H1 (cell line): ENCODE measurements around the gene PSMF1. TPM values are rescaled to one million over a fixed set of nuclear protein-coding genes. Genes with fewer than 3 reads are reported as not detected.

ENCODE experiments used
- CEBPB ChIP-seq: IDR thresholded peaks from 2 replicates; pipeline ENCODE4 v1.6.1; 2012; ENCODE audit warnings: low read depth, low read length
- CHD7 ChIP-seq: fragments of 300-600 bp; sonication (generic); IDR thresholded peaks from 2 replicates; pipeline ENCODE4 v1.7.1; 2012; ENCODE audit warnings: low read length, moderate library complexity, mild to moderate bottlenecking, inconsistent platforms; ENCODE audit not compliant: insufficient replicate concordance
- polyA plus RNA-seq, 7 experiments: library from polyadenylated mRNA; depleted of rRNA in 3 of 7; stranded (reverse) in 5 of 7; unstranded in 2 of 7; fragments of >200 nt in 5 of 7; fragments of 200-250 nt in 2 of 7; gene quantifications; 1 replicate in 5 of 7; 2 replicates in 1 of 7; 4 replicates in 1 of 7; pipeline versions ENCODE4 v1.2.1 to v1.2.3, GENCODE V29; 2011 to 2013; ENCODE audit warnings: missing spikeins in 2 of 7, mixed read lengths in 2 of 7
- total RNA-seq: library from RNA; stranded (reverse); fragmentation: NEBNext Ultra II Directional; extraction: Animal tissue kit (Norgen Biotek cat#: 25700); gene quantifications from 2 replicates; pipeline ENCODE4 v1.2.1, GENCODE V29; 2021

Gene PSMF1
- total and polyA plus RNA-seq, 2 of the 8 experiments (the other 6 are each of a cell fraction or from before 2014, with no cell fraction given) = 106 to 159 TPM

GRCh38 chr20:1177680-1178079, 59.3 kb downstream of the PSMF1 start (continued):
- TF ChIP-seq CHD7 (no peak), CEBPB (no peak)
